Colonic mucosa (tissue), 4 donors: Measurements from ENCODE around the gene CFAP74. TPM values are rescaled to one million over a fixed set of nuclear protein-coding genes. Genes with fewer than 3 reads are reported as not detected.

Experiments
- DNase-seq: peaks from one replicate; pipeline ENCODE4 v3.0.0-alpha.2; 2020
- H3K27ac ChIP-seq: fragments of 200-600 bp; one replicate; pipeline ENCODE4 v1.8.0; 2021
- H3K27me3 ChIP-seq: fragments of 200-600 bp; one replicate; pipeline ENCODE4 v1.8.0; 2021
- H3K36me3 ChIP-seq: fragments of 200-600 bp; one replicate; pipeline ENCODE4 v1.8.0; 2021
- H3K4me1 ChIP-seq: fragments of 200-600 bp; one replicate; pipeline ENCODE4 v1.8.0; 2021; ENCODE audit warnings: mild to moderate bottlenecking
- H3K4me3 ChIP-seq: fragments of 200-600 bp; one replicate; pipeline ENCODE4 v1.8.0; 2021
- H3K9ac ChIP-seq, 2 donors: one replicate each; pipeline ENCODE4 v1.7.0; 2013; ENCODE audit warnings: control low read depth in 2 of 2, low read depth in 2 of 2, low read length in 2 of 2
- H3K9me3 ChIP-seq: fragments of 200-600 bp; one replicate; pipeline ENCODE4 v1.8.0; 2021
- CTCF ChIP-seq: fragments of 200-600 bp; IDR thresholded peaks from one replicate; pipeline ENCODE4 v1.8.0; 2022; ENCODE audit warnings: antibody characterized with exemption, mild to moderate bottlenecking
- intact Hi-C: fragments of 100-400 bp; cut with DNase I; formaldehyde crosslinking; loops from one replicate; pipeline ENCODE4 v1.14.1; 2022
- total RNA-seq, 2 donors: library from RNA; stranded (reverse); fragmentation: NEBNext Ultra II Directional in 1 of 2; extraction: Animal tissue kit (Norgen Biotek cat#: 25700) in 1 of 2; gene quantifications; one replicate each; pipeline ENCODE4 v1.2.1, GENCODE V29; 2021
- donor health status: healthy.
- donor health status: DM: no; HTN: no; CAD: no.
- donor health status: DM: no; HTN: no; CAD: no.

CFAP74 gene
- total RNA-seq, 2 donors from 2014 or later = 0.10 to 0.16 TPM

- no peak for TF ChIP-seq CTCF
- Histone ChIP-seq H3K27me3 (no peaks in the 10 kb centered on the region), H3K27ac (no peak overlapping the region), H3K4me1 (no peaks in the 10 kb centered on the region), H3K9ac (no peak overlapping the region), H3K4me3 (no peak overlapping the region), H3K36me3 (no peaks in the 10 kb centered on the region), H3K9me3 (no peaks in the 10 kb centered on the region)
- intact Hi-C loops = no loop called here
- DNase-seq = no peak
Measured at GRCh38 chr1:2028870-2029560, 25.4 kb upstream of the CFAP74 start.

GRCh38 chr1:2027961-2028583 is 24.5 kb upstream of the CFAP74 start:
- Histone ChIP-seq H3K4me1 (no peaks in the 10 kb centered on the region), H3K9me3 (no peaks in the 10 kb centered on the region), H3K36me3 (no peaks in the 10 kb centered on the region), H3K27me3 (no peaks in the 10 kb centered on the region), H3K9ac (no peak overlapping the region), H3K27ac (no peak overlapping the region), H3K4me3 (no peak overlapping the region)
- DNase-seq = no peak
- TF ChIP-seq CTCF = no peak
- intact Hi-C loops = no loop called here

- intact Hi-C loops = no loop called here
- Histone ChIP-seq H3K27me3 (peaks cover 13% of the 10 kb centered on the region), H3K9ac (no peak overlapping the region), H3K9me3 (no peaks in the 10 kb centered on the region), H3K4me3 (no peak overlapping the region), H3K27ac (no peak overlapping the region), H3K4me1 (no peaks in the 10 kb centered on the region), H3K36me3 (no peaks in the 10 kb centered on the region)
- TF ChIP-seq CTCF = no peak
- no peak for DNase-seq
Measured at GRCh38 chr1:2025491-2025981, 21.9 kb upstream of the CFAP74 start.

- no peak overlapping the region for H3K27ac ChIP-seq
- no peak for TF ChIP-seq CTCF
- no peak for DNase-seq
- peaks cover 19% of the 10 kb centered on the region for H3K27me3 ChIP-seq
- no peak overlapping the region for H3K4me3 ChIP-seq
- no peaks in the 10 kb centered on the region for H3K36me3 ChIP-seq
- intact Hi-C loops = no loop called here
- no peaks in the 10 kb centered on the region for H3K9me3 ChIP-seq
- no peak overlapping the region for H3K9ac ChIP-seq
- H3K4me1 ChIP-seq = no peaks in the 10 kb centered on the region
Measured at GRCh38 chr1:2024887-2025286, 21.3 kb upstream of the CFAP74 start.

- TF ChIP-seq CTCF = no peak
- DNase-seq = no peak
Measured at GRCh38 chr1:2024451-2024850, 20.9 kb upstream of the CFAP74 start.

More at GRCh38 chr1:2024451-2024850, 20.9 kb upstream of the CFAP74 start:
- intact Hi-C loops = no loop called here
- Histone ChIP-seq H3K9ac (no peak overlapping the region), H3K4me1 (no peaks in the 10 kb centered on the region), H3K27me3 (peaks cover 23% of the 10 kb centered on the region), H3K9me3 (no peaks in the 10 kb centered on the region), H3K27ac (no peak overlapping the region), H3K4me3 (no peak overlapping the region), H3K36me3 (no peaks in the 10 kb centered on the region)
